Fibroblast of mammary gland (primary cell): Measurements from ENCODE around the gene MIGA2.

Experiments used
- DNase-seq: peaks from one replicate; pipeline ENCODE4 v3.0.0-alpha.2; 2010; ENCODE audit warnings: low read depth
- H3K4me3 ChIP-seq: 2 replicates; pipeline ENCODE4 v1.5.1; 2011; ENCODE audit warnings: low read depth, mild to moderate bottlenecking, low read length, moderate library complexity; ENCODE audit not compliant: control insufficient read depth
- CTCF ChIP-seq: conservative IDR thresholded peaks from 2 replicates; pipeline ENCODE4 v1.5.1; 2011; ENCODE audit warnings: low read depth, low read length, inconsistent platforms; ENCODE audit not compliant: control insufficient read depth, insufficient read depth

MIGA2 gene

GRCh38 chr9:129007035-129007765 lies 29.2 kb upstream of the MIGA2 start:
- peak; percentile 41 for DNase-seq

GRCh38 chr9:129007766-129008468 lies 28.5 kb upstream of the MIGA2 start:
- no peak for DNase-seq
- no peak for TF ChIP-seq CTCF
- no peak overlapping the region for H3K4me3 ChIP-seq

More at GRCh38 chr9:129007035-129007765, 29.2 kb upstream of the MIGA2 start:
- no peak for TF ChIP-seq CTCF
- no peak overlapping the region for H3K4me3 ChIP-seq

- no peak for TF ChIP-seq CTCF
- H3K4me3 ChIP-seq = no peak overlapping the region
- DNase-seq = no peak
Observed at GRCh38 chr9:129008469-129008965, 27.9 kb upstream of the MIGA2 start.

GRCh38 chr9:129008986-129009583 lies 27.3 kb upstream of the MIGA2 start:
- DNase-seq = no peak
- no peak overlapping the region for H3K4me3 ChIP-seq
- TF ChIP-seq CTCF = no peak

- no peak for TF ChIP-seq CTCF
- H3K4me3 ChIP-seq = no peak overlapping the region
Observed at GRCh38 chr9:129009584-129010141, 26.8 kb upstream of the MIGA2 start.

GRCh38 chr9:129010267-129010975 lies 26.0 kb upstream of the MIGA2 start:
- no peak overlapping the region for H3K4me3 ChIP-seq
- no peak for DNase-seq
- TF ChIP-seq CTCF = no peak

More at GRCh38 chr9:129009584-129010141, 26.8 kb upstream of the MIGA2 start:
- DNase-seq = no peak
